HTR-8/SVneo (cell line): ENCODE results near the gene IGLL1.

Source experiments
- DNase-seq: peaks from one replicate; pipeline ENCODE4 v3.0.0; 2011; ENCODE audit warnings: low spot score, mixed read lengths; ENCODE audit not compliant: insufficient read length
- FAIRE-seq: peaks from 2 replicates; lab custom pipeline; 2011; peaks lifted over from hg19 to GRCh38; lab: Jason Lieb, UNC

Gene IGLL1

DNA sequence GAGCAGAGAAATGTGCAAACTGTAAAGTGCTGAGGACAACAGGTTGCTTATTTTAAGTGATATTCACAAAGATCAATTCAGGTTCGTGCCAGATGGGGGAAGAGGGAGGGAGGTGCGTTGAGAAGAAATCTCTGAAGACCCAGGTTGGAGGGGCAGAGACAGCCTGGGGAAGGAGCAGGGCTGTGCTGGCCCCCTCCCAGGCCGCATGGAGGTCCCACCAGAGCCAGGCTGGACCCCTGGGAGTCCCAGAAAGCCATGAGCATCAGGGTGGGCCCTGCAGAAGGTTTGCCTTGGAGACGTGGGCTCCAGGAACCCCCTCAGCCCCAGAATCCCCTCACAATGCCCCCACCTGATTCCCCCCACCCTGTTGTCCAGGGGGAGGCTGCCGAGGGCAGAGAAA lies 47.4 kb downstream of the IGLL1 start:
- FAIRE-seq, result no peak
- no peak for DNase-seq

GRCh38 chr22:23531966-23532705 lies 48.0 kb downstream of the IGLL1 start:
- no peak for FAIRE-seq

GRCh38 chr22:23531283-23531956 lies 48.7 kb downstream of the IGLL1 start:
- no peak for DNase-seq
- no peak for FAIRE-seq

More at GRCh38 chr22:23531966-23532705, 48.0 kb downstream of the IGLL1 start:
- DNase-seq, result no peak

DNA sequence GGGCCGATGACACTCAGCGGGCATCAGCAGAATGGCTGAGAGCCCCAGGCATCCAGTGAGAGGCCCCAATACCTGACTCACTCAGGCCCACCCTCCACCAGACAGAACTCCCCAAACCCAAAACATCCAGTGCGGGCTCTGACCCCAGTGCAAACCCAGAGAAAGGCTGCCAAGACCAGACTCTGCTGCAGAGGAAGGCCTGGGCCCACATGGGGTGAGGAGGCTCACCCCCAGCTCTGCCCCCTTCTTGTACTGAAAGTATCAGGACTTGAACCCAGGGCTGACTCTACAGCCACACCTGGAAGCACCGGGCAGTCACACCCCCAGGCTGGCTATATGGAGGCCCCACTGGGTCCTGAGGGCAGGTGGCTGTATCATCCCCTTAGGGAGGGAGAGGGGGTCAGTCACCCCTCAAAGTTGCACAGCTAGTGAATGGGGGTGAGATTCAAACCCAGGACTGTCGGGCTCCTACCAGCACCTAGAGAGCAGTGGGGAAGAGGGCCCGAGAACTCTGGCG lies 49.3 kb downstream of the IGLL1 start:
- DNase-seq (no peak), FAIRE-seq (no peak)

DNA sequence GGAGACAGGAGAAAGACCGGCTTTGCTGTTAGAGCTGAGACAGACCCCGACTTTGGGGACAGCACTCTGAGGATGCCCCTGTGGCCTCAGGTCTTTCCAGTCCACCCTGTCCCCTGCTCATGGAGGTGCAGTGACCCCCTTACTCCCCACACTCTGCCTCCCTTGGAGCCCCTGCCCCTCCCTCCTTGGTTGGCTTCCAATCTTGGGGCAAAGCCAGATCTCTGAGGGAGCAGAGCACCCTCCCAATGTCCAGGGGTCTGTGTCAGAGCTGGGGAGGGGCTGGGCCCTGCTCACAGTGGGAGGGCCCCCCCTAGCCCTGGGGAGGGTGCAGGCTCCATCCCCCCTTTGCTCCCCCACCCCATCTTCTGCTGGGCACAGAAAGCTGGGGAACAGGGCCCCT lies 50.0 kb downstream of the IGLL1 start:
- DNase-seq, result no peak
- no peak for FAIRE-seq

DNA sequence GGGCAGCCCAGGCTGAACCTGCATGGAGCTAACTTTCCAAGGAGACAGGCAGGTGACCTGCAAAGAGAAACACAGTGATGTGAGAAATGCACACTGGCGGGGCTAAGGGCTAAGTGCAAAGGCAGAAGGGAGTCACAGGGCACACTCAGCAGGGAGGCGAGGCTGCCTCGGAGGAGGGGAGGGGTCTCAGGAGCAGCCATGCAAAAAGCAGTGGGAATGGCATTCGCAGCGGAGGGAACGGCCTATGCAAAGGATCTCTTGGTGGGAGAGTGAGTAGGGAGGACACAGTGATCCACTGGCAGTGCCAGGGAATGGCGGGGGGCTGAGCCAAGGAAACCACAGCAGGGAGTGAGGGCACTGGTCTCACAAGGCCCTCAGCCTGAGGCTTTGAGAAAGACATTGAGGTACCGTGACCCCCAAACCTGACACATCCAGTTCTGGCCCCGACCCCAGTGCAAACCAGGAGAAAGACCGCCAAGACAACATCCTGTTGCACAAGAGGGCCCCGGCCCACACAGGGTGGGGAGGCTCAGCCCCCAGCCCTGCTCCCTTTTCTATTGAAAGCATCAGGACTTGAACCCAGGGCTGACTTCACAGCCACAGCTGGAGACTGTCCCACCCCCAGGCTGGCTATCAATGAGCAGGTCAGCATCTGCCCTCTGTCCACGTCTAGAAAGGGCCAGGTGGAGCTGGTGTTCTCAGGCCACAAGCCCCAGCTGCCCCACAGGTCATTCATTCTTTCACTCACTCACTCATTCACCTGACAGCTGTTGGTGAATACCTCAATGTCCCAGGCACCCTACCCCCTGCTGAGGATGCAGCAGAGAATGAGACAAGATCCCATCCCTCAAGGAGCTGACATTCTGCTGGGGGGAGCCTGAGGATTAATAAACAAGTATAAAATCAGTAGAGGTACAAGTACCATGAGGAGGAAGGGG lies 50.7 kb downstream of the IGLL1 start:
- no peak for FAIRE-seq
- DNase-seq, result no peak

- no peak for DNase-seq
- FAIRE-seq, result no peak
These were observed 51.9 kb downstream of the IGLL1 start for GRCh38 chr22:23527971-23528740.

DNA sequence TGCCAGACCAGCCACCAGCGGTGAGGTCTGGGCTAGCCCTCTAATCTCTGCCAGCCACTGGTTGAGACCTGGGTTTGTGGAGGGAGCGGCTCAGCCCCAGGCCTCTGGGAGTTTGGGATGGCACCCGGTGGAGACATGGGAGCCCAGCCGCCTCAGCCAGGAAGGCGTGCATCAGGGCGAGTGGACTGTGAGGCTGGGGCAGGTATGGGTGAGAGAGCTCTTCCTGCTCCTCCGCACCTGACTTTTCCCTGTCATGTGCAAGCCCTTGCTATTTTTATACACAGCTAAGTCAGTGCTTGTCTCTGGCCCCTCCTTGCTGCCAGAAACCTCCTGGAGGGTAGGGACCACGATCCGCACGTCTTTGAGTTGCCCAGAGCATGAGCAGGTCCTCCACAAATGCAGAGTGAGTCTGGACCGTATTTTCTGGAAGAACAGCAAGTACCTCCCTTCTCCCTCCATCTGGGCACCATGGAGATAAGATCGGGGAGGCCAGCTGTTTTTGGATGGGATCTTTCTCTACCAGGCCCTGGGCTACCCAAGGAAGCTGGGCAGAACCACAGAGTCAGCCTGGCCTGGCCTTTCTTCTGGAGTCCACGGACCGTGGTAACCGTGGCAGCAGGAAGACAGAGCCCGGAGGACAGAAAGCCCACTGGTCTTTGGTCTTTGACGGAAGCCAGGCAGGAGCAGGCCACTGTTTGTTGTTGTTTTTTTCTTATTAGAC lies 53.3 kb downstream of the IGLL1 start:
- FAIRE-seq, result no peak
- no peak for DNase-seq

- no peak for DNase-seq
- FAIRE-seq, result no peak
These were observed 54.6 kb downstream of the IGLL1 start for GRCh38 chr22:23525510-23525909.

- DNase-seq (no peak), FAIRE-seq (no peak)
These were observed 55.9 kb downstream of the IGLL1 start for GRCh38 chr22:23524226-23524625.

DNA sequence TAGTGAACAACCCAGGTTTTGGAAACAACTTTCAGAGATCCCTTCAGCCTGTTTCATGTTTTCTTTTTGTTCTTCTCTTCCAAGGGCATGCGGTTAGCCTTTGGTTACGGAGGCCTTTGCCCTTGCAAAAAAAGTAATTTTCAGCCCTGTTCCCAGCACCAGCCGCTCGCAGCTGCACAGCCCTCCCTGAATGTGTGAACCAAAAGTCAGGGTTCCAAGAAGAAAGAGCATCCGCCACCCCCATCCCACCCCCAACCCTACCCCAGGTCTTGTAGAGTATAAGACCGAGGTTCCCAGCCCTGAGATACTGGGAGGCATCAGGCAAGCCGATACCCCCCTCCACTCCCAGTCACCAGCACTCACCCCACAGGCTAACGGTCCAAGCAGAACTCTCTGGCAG lies 56.4 kb downstream of the IGLL1 start:
- FAIRE-seq (no peak), DNase-seq (no peak)
